OCI-LY3 (cell line): ENCODE data around the gene THEM4.

ENCODE experiments used
- H2AFZ ChIP-seq: fragments of 200-600, 300-600 bp; shearing (Covaris generic); 2 replicates; pipeline ENCODE4 v1.6.0; 2014; ENCODE audit warnings: antibody characterized with exemption, low read depth, low read length
- H3K27ac ChIP-seq: fragments of 200-600, 300-600 bp; sonication (generic); 2 replicates; pipeline ENCODE4 v1.5.1; 2014; ENCODE audit warnings: mild to moderate bottlenecking, low read length, moderate library complexity, mixed read lengths
- H3K27me3 ChIP-seq: fragments of 200-600, 300-600 bp; sonication (generic); 2 replicates; pipeline ENCODE4 v1.6.1; 2014; ENCODE audit warnings: low read depth, low read length, mixed read lengths
- H3K36me3 ChIP-seq: fragments of 200-600, 300-600 bp; sonication (generic); replicated peaks from 2 replicates; pipeline ENCODE3; 2014; ENCODE audit warnings: low read depth, low read length, mixed read lengths
- H3K4me1 ChIP-seq: fragments of 300-600, 200-600 bp; sonication (generic); 2 replicates; pipeline ENCODE4 v1.6.1; 2014; ENCODE audit warnings: low read length, mixed read lengths
- H3K4me2 ChIP-seq: fragments of 200-600, 300-600 bp; sonication (generic); 2 replicates; pipeline ENCODE4 v1.6.1; 2014; ENCODE audit warnings: low read length, mixed read lengths
- H3K4me3 ChIP-seq: fragments of 300-600, 200-600 bp; sonication (generic); 2 replicates; pipeline ENCODE4 v1.5.1; 2014; ENCODE audit warnings: antibody characterized with exemption, mild to moderate bottlenecking, low read length, moderate library complexity
- H3K79me2 ChIP-seq: fragments of 300-600, 200-600 bp; shearing (Covaris generic); 2 replicates; pipeline ENCODE4 v1.6.1; 2014; ENCODE audit warnings: mild to moderate bottlenecking, low read length, mixed read lengths
- H3K9ac ChIP-seq: fragments of 300-600, 200-600 bp; shearing (Covaris generic); 2 replicates; pipeline ENCODE4 v1.6.0; 2014; ENCODE audit warnings: mild to moderate bottlenecking, low read length, moderate library complexity
- H3K9me3 ChIP-seq: fragments of 200-600, 300-600 bp; shearing (Covaris generic); 2 replicates; pipeline ENCODE4 v1.6.1; 2014; ENCODE audit warnings: low read length, mixed read lengths; ENCODE audit not compliant: insufficient read depth
- H4K20me1 ChIP-seq: fragments of 200-600, 300-600 bp; sonication (generic); 2 replicates; pipeline ENCODE4 v1.6.1; 2016; ENCODE audit warnings: low read length, mixed read lengths; ENCODE audit not compliant: insufficient read depth
- CTCF ChIP-seq: fragments of 200-600, 300-600 bp; sonication (generic); IDR thresholded peaks from 2 replicates; pipeline ENCODE4 v1.5.1; 2014; ENCODE audit warnings: antibody characterized with exemption, low read length, low read depth
- EZH2phosphoT487 ChIP-seq: fragments of 200-600 bp; shearing (Covaris generic); IDR thresholded peaks from 2 replicates; pipeline ENCODE4 v1.6.1; 2018; ENCODE audit warnings: antibody characterized with exemption, mixed run types, low read depth

The THEM4 gene

GRCh38 chr1:151871284-151872030 lies 37.9 kb downstream of the THEM4 start:
- H3K9ac ChIP-seq, result no peak overlapping the region

GRCh38 chr1:151868486-151868885 lies 40.8 kb downstream of the THEM4 start:
- peaks cover 11% of the 10 kb centered on the region for H3K36me3 ChIP-seq
- H4K20me1 ChIP-seq, result no peaks in the 10 kb centered on the region
- TF ChIP-seq CTCF (no peak), EZH2phosphoT487 (no peak)
- H3K27me3 ChIP-seq, result no peaks in the 10 kb centered on the region
- H3K27ac ChIP-seq, result no peak overlapping the region
- H3K4me2 ChIP-seq, result no peak overlapping the region
- H2AFZ ChIP-seq, result no peak overlapping the region
- H3K9ac ChIP-seq, result no peak overlapping the region
- no peak overlapping the region for H3K4me3 ChIP-seq
- no peaks in the 10 kb centered on the region for H3K4me1 ChIP-seq
- no peaks in the 10 kb centered on the region for H3K9me3 ChIP-seq
- no peaks in the 10 kb centered on the region for H3K79me2 ChIP-seq

More at GRCh38 chr1:151871284-151872030, 37.9 kb downstream of the THEM4 start:
- Histone ChIP-seq H3K27me3 (no peaks in the 10 kb centered on the region), H4K20me1 (0 out of 2 replicates have a peak, but pooled peaks cover 8% of the 10 kb centered on the region), H2AFZ (no peak overlapping the region), H3K4me2 (no peak overlapping the region), H3K4me1 (0 out of 2 replicates have a peak, but pooled peaks cover 3% of the 10 kb centered on the region), H3K79me2 (no peaks in the 10 kb centered on the region), H3K4me3 (no peak overlapping the region), H3K27ac (no peak overlapping the region), H3K9me3 (no peaks in the 10 kb centered on the region), H3K36me3 (peaks cover 30% of the 10 kb centered on the region)
- TF ChIP-seq EZH2phosphoT487 (no peak), CTCF (no peak)

GRCh38 chr1:151867765-151868411 lies 41.4 kb downstream of the THEM4 start:
- no peaks in the 10 kb centered on the region for H3K27me3 ChIP-seq
- no peak overlapping the region for H2AFZ ChIP-seq
- no peak overlapping the region for H3K9ac ChIP-seq
- H3K4me2 ChIP-seq, result no peak overlapping the region
- H3K79me2 ChIP-seq, result no peaks in the 10 kb centered on the region
- H4K20me1 ChIP-seq, result no peaks in the 10 kb centered on the region
- H3K4me3 ChIP-seq, result no peak overlapping the region
- peaks cover 8% of the 10 kb centered on the region for H3K36me3 ChIP-seq
- H3K4me1 ChIP-seq, result no peaks in the 10 kb centered on the region
- H3K9me3 ChIP-seq, result no peaks in the 10 kb centered on the region
- H3K27ac ChIP-seq, result no peak overlapping the region
- TF ChIP-seq CTCF, result no peak
- TF ChIP-seq EZH2phosphoT487, result no peak

GRCh38 chr1:151867321-151867720 lies 42.0 kb downstream of the THEM4 start:
- TF ChIP-seq EZH2phosphoT487 (no peak), CTCF (no peak)
- H4K20me1 ChIP-seq, result no peaks in the 10 kb centered on the region

More at GRCh38 chr1:151867321-151867720, 42.0 kb downstream of the THEM4 start:
- Histone ChIP-seq H3K27ac (no peak overlapping the region), H3K9ac (no peak overlapping the region), H3K9me3 (no peaks in the 10 kb centered on the region), H3K4me1 (no peaks in the 10 kb centered on the region), H3K4me3 (no peak overlapping the region), H2AFZ (no peak overlapping the region), H3K36me3 (peaks cover 7% of the 10 kb centered on the region), H3K79me2 (no peaks in the 10 kb centered on the region), H3K4me2 (no peak overlapping the region), H3K27me3 (no peaks in the 10 kb centered on the region)
